ENCODE results near the gene NEMP1.
"Not testable (repeated sequence)": the region's sequence is repeated elsewhere in the genome, so short reads cannot be mapped to it uniquely, and the experiment has no call there.

The NEMP1 gene, protein sequence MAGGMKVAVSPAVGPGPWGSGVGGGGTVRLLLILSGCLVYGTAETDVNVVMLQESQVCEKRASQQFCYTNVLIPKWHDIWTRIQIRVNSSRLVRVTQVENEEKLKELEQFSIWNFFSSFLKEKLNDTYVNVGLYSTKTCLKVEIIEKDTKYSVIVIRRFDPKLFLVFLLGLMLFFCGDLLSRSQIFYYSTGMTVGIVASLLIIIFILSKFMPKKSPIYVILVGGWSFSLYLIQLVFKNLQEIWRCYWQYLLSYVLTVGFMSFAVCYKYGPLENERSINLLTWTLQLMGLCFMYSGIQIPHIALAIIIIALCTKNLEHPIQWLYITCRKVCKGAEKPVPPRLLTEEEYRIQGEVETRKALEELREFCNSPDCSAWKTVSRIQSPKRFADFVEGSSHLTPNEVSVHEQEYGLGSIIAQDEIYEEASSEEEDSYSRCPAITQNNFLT

DNA sequence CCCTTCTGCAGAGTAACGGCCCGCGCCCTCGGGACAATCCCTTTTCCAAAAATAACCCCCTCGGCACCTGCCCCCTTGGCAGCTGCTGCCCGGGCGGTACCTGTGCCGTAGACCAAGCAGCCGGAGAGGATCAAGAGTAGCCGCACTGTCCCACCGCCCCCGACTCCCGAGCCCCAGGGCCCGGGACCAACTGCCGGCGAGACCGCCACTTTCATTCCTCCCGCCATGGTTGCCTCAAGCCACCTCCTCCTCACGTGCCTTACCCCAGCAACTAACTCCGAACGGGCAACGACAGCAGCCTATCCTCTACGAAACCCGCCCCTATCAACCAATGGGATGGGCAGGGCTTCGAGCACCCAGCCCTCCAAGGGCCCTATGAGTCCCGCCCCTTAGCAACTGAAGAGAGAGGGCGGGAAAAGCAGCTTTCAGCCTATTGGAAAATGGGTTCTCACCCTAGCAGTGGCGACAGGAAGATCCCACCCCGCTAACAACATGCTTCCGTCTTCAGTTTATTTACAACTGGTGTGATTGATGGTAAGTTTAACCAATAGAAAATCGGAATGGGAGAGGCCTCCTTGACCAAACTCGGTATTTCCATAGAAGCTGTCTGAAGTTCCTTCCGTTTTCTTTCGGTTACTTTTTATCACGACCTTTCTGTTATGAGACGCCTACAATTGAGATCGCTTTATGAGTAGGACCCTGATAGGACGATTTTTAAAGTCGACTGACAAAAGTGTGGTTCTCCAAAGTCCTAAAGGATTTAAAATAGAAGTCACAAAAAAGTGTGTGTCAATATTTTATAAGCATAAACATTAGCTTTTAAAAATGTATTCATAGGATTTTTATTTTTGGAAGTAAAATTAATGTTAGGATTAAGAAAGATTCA is at the start of gene NEMP1:
NEMP1 (minus strand) TSS at position 273 of the 886 bp plus-strand sequence; CDS start at position 227, 46 bp downstream.
- peak; percentile 98 for DNase-seq

DNA sequence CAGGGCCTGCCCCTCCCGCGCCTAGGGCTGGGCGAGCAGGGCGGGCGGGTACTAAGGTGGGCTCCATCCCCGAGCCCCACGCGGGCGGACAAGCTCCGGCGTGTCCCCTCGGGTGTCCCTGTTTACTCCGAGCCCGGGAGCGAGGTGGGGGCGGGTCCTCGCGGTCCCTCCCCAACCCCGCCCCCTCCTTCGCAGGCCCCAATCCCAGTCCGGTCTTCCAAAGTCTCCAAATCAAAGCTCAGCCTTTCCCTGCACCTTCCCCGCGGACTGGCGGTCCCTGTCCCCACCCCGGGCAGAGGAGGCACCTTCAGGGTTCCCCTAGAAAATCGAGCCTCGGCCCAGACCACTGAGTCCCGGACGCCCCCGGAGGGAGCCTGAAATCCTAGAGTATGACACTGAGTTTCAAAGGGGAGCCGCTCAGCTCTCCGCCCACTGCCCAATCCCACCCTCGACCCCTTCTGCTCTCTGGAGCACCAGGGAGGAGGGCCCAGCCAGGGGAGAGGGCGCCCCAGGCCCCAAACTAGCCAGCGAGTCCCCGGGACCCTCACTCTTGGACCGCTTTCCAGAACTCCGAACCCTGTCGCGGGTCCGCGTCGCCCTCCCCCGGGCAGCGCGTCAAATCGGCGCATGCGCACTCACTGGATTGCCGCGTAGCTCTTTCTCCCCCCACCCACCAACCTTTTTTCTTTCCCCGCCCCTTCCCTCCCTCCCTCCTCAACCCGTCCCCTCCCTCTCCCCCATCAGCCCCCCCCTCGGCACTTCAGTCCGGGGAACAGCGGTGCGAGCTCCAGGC is 49.3 kb upstream of the NEMP1 start, which contains the start of gene LRP1:
LRP1 (plus strand) TSS at position 758 of the 793 bp plus-strand sequence. CDS start 482 bp downstream, outside the sequence.
- peak; percentile 31 for DNase-seq

DNA sequence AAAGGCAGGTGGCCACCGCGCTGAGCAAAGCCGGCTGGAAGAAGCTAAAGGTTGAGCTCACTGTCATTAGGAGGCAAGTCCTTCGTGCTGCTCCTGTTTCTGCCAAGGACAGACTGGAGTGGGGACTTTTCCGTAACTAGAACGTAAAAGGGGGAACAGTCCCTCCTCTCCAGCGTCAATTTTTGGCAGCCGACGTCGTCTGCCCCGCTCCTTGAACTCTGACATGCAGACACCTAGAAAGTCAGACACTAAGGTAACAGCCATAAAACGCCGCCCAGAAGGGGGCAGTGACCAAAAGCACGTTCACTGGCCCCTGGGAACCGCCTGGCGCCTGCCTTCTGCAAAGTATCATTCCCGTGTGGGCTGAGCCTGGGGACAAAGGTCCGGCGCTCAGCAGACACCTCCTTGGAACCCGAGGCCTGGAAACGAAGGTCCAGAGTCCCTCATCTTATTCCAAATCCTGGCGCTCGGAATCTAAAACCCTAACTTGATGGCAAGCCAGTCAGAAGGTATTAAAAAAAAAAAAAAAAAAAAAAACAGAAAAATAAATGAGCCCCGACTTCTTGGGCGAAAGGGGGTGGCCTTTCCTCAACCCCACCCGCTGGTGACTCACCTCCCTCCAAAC is 48.6 kb upstream of the NEMP1 start:
- DNase-seq, result peak; percentile 70

DNA sequence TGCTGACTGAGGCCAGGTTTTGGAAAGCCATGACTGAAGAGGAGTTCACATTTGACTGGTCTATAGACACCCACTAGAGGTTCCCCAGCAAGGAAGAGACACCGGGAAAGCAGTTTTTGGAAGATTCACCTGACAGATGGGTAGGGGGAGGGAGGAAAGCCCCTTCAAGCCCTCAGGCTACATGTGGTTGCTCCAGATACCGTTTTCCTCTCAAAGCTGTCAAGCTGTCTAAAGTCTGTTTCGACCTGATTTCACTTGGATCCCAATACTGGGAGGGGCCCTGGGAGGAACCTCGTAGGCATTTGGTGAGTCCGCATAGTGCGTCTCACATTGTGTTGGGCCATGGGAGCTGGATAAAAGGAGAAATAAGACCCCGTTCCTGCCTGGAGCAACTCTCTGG is 48.0 kb upstream of the NEMP1 start:
- no peak for DNase-seq

DNA sequence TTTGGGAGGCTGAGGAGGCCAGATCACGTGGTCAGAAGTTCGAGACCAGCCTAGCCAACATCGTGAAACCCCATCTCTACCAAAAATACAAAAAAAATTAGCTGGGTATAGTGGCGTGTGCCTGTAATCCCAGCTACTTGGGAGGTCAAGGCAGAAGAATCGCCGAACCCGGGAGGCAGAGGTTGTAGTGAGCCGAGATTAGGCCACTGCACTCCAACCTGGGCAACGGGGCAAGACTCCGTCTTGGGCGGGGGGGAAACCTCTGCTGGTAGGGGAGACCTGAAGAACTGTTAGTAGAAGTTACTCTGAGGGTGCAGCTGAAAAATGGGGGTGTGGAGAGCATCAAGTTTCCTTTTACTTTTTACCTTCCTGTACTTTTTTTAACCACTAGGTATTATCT is 47.5 kb upstream of the NEMP1 start:
- no peak for DNase-seq

DNA sequence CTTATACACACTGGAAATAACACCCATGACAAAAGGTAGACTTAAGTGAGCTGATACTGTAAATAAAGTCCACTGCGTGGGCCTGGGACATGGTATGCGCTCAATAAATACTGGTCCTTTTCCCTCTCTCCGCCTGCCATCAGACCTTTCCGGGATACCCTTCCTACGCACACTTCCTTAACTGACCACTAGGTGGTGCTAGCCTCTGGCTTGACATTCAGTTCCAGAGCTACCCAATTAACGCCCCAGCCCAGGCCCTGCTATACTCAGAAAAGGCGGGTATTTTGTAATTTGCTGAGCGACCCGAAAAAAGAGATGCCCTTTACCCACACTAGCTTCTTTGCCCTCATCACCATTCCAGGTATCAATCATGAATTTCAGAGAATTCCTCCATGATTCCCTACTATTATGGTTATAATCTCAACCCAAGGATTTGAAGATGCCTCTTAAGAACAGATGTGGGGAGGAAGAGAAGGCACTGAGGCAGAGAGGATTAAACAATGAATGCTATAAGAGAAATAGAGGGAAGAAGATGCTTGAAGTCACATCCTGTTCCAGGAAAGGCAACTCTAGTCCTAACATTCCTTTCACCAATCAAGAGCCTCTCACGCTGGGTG is 45.8 kb upstream of the NEMP1 start:
- peak; percentile 23 for DNase-seq

DNA sequence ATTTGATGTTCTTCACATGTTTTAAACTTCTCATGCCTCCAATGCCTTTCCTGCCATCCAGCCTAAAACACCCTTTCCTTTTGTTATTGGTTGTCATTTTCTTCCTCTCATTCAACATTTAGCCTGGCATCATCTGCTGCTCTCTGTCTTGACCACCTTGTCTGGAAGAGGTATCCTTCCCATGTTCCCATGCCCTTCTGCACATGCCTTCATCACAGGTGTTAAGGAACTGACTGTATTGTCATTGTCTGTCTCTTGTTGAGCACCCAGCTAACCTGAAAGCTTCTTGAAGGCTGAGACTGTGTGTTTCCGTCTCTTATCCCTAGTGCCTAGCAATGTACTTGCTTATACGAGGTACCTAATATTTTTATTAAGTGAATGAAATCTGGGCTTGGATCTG is 45.2 kb upstream of the NEMP1 start:
- DNase-seq, result no peak

DNA sequence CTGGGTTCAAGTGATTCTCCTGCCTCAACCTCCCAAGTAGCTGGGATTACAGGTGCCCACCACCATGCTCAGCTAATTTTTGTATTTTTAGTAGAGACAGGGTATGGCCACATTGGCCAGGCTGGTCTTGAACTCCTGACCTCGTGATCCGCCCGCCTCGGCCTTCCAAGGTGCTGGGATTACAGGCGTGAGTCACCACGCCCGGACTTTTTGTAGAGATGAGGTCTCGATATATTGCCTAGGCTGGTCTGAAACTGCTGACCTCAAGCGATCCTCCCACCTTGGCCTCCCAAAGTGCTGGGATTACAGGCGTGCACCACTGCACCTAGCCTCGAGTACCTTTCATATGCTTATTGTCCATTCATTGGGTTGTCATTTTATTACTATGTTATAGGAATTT is 42.1 kb upstream of the NEMP1 start:
- not testable (repeated sequence) for DNase-seq

DNA sequence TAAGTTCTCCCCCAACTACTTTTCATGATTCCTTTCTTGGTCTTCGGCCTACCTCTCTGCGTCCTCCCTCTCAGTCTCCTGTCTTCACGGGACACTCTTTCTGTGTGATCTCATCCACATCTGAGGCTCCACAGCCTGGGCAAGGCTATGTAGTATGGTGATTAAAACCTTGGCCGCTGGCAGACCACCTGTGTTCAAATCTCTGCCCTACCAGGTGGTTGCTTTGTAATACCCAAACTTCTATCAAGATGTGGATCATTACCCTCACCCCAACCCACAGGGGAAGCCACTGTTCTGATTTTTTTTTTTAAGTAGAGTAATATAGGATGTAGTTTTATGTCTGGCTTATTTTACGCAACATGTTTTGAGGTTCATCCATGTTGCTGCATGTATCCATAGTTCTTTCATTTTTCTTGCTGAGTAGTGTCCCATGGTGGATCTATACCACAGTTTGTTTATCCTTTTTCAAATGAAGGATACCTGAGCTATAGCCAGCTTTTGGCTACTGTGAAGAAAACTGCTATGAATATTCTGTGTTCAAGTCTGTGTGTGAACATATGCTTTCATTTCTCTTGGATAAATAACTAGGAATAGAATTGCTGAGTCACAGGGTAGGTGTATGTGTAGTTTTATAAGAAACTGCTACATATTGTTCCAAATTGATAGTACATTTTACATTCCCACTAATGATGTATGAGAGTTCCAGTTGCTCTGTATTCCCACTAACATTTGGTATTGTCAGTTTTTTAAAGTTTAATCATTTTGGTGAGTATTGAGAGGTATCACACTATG is 40.9 kb upstream of the NEMP1 start:
- DNase-seq, result no peak

DNA sequence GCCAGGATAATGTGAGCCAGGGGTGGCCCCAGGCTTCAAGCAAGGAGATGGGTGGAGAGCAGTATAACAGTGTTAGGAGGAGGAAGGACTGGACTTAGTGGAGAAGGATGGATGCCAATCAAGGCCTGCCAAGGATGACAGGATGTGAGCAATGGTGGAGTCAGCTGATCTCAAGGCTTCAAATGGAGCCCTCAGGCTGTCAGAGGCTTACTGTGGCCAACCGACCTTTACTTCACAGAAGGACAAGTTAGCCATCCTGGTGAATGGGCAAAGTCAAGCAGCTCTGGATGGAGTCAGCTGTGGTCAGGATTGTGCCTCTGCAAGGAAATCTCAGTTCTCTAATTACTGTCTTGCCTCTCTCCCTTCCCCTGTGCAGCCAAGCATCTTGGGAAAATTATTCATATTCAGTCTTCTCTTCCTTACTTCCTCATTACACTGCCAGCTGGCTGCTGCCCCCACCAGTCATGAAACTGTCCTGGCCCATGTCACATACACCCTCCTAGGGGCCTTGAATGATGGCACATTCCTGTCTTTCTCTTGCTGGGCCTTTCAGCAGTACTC is 40.2 kb upstream of the NEMP1 start:
- no peak for DNase-seq

DNA sequence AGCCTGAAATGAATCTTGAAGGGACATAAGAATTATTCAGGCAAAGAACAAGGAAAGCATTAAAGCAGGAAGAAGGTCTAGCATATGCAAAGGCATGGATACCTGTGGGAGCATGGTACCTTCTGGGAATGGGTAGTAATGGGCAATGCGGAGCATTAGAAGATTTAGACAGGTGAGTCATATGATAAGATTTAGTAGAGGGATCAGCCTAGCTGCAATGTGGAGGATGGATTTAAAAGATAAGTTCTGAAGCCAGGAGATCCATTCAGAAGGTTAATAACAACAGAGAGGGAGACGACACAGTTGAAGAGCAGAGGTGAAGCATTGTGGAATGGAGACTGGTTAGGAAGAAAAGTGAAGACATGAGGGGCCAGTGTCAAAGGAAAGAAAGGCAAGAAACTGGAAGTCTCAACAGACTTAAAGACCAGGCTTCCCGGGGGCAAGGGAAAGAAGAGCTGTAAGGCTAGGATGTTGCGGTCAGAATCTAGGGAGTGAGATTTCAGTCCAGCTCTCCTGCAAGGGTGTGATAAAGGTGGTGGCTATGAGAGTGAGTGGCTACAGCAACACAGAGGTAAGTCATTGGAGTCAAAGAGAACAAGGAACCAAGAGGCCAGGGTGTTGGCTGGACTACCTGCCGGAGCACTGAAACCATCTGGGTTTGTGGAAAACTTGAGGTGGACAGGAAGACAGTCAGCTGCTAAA is 38.1 kb upstream of the NEMP1 start:
- DNase-seq, result no peak

DNA sequence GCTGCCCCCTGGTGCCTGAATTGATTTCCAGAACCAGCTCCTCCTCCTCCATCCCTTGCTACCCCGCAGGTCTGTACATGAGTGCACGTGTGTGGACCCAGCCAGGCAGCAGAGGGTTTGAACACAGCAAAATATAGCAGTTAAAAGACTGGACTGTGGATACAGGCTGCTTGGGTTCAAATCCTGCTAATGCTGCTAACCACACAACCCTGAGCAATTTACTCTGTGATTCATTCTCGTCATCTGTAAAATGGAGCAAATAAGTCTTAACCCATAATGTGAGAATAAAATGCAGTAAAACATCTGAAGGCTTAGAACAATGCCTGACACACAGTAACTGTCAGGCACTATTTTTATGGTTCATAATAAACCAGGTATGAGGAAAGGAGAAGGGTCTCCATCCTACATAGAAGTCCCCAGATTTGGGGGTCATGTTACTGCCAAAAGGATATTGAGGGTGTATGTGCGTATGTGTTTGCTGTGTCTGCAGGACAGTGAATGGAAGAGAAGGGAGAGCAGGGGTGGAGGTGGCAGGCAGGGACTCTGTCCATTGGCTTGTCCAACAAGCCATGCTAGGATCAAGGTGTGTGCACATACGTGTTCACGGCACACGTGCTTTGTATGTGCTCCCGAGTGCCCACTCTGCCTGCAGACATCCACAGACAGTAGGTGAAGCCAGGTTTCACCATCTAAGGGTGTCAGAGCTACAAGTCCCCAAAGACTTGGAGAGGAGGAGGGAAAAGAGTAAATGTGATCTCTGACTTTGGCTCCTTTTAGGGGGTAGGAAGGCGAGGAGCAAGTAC is 34.1 kb upstream of the NEMP1 start:
- DNase-seq, result no peak

DNA sequence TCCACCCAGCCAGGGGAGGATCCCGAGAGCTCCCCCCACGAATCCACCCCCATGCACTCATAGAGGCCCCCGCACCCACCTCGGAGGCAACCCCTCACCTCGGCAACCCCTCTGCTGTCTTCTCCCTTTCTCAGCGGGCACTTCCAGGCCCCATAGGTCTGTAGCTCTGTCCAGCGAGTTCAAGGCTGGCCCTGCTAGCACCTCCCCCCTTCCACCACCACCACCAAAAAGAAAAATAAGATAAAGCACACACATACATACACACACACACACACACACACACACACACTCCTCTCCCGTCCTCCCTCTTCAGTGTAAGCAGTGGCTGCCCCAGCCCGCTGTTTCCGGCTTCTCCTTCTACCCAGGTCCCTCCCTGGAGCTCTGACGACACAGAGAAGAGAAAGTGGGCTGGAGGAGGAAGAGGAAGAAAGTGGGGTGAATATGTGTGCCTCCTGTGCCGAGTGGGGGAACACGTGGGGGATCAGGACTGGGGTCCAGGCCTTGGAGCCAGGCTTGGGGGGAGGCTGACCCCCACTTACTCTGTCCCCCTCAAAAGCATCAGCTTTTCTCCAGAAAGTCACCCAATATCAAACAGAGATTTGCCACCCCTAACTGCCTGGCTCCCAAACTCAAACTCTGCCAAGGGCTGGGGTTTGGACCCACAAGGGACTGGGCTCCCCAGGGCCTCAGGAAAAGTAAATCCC is 32.6 kb upstream of the NEMP1 start, which contains the start of gene STAT6:
STAT6 (minus strand) TSS at position 332 of the 704 bp plus-strand sequence. CDS start 3,084 bp downstream, outside the sequence.
- peak; percentile 51 for DNase-seq

DNA sequence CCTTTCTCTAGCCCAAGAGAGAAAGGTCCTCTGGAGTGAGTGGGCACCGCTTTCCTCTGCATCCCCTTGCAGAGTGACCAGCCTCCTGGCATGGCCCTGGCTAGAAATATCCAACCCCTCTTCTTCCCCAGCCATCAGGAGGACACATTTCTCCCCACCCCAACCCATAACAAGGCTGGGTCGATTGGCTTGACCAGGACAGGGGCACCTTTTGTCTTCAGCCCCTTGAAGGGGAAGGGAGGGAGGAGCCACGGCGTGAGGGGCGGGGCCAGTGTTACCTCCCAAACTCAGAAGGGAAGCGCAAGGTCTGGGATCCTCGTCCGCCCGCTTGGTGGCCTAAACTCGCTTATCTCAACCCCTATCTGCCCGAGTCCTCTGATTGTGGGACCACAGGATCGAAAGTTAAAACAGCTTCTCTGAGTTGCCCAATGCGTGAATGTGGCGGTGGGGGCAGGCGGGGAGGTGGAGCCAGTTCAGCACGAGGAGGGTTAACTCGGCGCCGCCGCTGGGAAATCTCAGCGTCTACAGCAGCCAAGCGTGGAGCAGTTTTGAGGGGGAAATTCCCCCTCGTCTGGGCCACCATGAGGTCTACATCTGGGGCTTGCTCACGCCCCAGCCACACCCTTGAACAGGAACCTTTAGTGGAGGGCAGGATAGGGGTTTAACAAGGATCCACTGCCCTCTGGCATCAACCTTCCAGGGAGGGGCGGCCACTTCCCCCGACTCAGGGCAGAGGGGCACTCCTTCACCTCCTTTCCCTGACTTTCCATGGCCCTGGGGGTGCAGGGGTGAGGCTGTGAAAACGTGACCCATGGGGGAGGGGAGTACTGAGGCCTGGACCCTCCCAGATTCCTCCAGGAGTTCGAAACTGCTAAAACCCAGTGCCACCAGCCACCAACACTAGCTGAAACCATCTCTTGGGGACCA is 31.8 kb upstream of the NEMP1 start:
- DNase-seq, result no peak

DNA sequence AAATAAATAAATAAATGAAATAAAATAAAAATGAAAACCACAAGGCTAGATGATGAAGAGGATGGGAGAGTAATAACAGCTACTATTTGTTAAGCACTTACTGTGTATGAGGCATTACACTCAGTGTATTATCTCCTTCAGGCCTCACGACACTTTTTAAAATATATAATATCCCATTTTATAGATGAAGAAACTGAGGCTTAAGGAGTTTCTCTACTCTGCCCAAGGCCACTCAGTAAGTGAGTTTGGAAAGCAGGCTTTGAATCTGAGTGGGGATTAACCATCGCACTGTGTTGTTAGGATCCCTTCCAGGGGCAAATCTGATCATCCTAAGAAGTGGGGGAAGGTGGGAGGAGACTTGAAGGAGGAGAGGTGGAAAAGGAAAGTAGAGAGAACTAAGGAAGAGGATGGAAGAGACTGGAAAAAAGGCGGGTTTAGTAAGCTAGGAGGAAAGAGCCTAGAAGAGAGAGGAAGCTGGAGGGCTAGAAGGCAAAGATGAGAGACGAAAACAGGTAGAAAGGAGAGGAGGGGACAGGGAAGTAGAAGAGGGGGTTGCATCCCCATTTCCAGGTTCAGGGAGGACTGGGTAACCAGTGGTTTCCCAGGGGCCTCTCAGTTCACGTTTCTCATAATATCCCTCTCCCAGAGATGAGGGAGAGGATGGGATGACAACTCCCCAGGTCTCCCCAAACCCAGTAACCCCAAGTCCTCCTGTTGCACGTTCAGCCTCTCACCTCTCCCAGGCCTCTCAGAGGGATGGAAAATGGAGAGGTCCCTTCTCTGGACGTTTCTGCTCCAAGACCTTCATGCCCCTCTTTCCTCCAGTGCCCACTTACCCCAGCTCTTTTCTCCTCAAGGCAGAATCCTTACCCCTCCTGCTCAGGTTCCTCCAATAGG is 30.9 kb upstream of the NEMP1 start:
- no peak for DNase-seq

All from NCI-H510A (cell line).